ENCODE measurements around the gene KCNH2.

KCNH2 gene

DNA sequence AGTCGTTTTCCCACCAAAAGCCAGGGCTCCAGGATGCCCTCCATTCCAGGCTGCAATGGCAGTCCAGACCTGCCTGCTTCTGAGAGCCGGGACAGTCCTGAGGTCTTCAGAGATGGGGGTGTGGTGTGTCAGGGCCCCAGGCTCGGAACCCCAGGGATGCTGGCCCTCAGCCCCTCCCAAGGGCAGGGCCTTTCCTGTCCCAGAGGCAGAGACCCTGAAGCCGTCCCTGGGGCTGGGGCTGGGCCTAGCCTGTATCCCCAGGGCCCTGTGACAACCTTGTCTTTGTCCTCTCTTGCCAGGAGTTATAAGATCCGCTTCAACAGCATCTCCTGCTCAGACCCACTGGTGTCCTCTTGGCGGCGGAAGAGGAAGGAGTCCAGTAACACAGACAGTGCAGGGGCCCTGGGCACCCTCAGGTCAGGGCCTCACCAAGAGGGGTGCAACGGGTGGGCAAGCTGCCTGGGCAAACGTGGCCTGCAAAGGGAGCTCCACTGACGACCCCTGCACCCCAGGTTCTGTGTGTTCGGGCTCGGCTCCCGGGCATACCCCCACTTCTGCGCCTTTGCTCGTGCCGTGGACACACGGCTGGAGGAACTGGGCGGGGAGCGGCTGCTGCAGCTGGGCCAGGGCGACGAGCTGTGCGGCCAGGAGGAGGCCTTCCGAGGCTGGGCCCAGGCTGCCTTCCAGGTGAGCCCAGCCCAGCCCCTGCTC, 28.6 kb upstream of the KCNH2 start:
- H3K9me3 Mint-ChIP-seq: no peaks in the 10 kb centered on the region
- no peak overlapping the region for H3K27ac Mint-ChIP-seq
- H3K27me3 Mint-ChIP-seq (ENCODE audit: low read depth): no peaks in the 10 kb centered on the region
- no peaks in the 10 kb centered on the region for H3K36me3 Mint-ChIP-seq (ENCODE audit: low read depth)
- no peak overlapping the region for H3K4me3 Mint-ChIP-seq
- H3K4me1 Mint-ChIP-seq (ENCODE audit: low read depth): peaks cover 30% of the 10 kb centered on the region

DNA sequence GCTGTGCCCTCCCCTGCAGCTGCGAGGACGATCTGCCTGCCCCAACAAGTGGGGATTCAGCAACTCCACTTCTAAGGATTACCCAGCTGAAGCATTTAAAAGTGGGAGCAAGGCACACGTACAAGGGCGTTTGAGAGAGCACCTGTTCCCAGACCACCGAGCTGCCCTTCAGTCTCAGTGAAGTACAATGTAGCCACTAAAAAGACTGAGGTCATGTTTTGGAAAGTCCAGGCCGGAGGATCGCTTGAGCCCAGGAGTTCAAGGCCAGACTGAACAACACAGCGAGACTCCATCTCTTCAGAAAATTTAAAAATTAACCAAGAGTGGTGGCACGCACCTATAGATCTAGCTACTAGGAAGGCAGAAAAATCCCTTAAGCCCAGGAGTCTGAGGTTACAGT, 27.4 kb upstream of the KCNH2 start:
- Mint-ChIP-seq H3K27ac (peak overlapping the region; percentile 31), H3K36me3 (ENCODE audit: low read depth) (no peaks in the 10 kb centered on the region), H3K27me3 (ENCODE audit: low read depth) (no peaks in the 10 kb centered on the region), H3K4me1 (ENCODE audit: low read depth) (peaks cover 23% of the 10 kb centered on the region), H3K9me3 (no peaks in the 10 kb centered on the region), H3K4me3 (no peak overlapping the region)

DNA sequence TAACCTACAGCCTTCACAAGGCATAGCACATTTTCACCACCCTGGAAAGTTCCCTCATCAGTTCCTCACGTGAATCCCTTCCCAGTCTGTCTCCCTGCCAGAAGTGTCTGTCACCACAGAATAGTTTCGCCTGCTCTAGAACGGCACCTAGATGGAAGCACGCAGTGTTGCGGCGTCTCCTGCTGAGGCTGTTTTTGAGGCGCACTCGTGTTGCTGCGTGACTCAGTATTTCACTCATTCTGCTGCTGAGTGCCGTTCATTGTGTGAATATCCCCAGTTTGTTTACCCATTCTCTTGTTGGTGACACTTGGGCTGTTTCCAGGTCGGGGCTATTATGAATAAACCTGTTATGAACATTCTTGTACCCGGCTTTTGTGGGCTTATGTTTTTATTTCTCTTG, 25.5 kb upstream of the KCNH2 start:
- Mint-ChIP-seq H3K27ac (no peak overlapping the region), H3K36me3 (ENCODE audit: low read depth) (no peaks in the 10 kb centered on the region), H3K9me3 (no peaks in the 10 kb centered on the region), H3K27me3 (ENCODE audit: low read depth) (no peaks in the 10 kb centered on the region), H3K4me3 (no peak overlapping the region), H3K4me1 (ENCODE audit: low read depth) (peaks cover 17% of the 10 kb centered on the region)

DNA sequence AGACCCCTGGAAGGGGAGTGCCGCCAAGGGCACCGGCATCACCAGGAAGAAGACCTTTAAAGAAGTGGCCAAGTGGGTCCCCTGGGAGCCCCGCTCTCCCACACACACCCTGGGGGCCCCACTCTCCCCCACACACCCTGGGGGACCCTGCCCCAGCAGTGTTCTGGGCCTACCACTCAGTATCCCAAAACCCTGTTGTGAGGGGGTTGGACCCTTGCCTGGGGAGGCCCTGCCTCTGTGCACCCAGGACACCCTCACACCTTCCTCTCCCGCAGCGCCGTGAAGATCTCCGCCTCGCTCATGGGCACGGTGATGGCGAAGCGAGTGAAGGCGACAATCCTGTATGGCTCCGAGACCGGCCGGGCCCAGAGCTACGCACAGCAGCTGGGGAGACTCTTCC, 23.4 kb upstream of the KCNH2 start:
- H3K4me1 Mint-ChIP-seq (ENCODE audit: low read depth): peaks cover 2% of the 10 kb centered on the region
- H3K4me3 Mint-ChIP-seq: no peak overlapping the region
- no peaks in the 10 kb centered on the region for H3K27me3 Mint-ChIP-seq (ENCODE audit: low read depth)
- no peak overlapping the region for H3K27ac Mint-ChIP-seq
- no peaks in the 10 kb centered on the region for H3K9me3 Mint-ChIP-seq
- H3K36me3 Mint-ChIP-seq (ENCODE audit: low read depth): no peaks in the 10 kb centered on the region

DNA sequence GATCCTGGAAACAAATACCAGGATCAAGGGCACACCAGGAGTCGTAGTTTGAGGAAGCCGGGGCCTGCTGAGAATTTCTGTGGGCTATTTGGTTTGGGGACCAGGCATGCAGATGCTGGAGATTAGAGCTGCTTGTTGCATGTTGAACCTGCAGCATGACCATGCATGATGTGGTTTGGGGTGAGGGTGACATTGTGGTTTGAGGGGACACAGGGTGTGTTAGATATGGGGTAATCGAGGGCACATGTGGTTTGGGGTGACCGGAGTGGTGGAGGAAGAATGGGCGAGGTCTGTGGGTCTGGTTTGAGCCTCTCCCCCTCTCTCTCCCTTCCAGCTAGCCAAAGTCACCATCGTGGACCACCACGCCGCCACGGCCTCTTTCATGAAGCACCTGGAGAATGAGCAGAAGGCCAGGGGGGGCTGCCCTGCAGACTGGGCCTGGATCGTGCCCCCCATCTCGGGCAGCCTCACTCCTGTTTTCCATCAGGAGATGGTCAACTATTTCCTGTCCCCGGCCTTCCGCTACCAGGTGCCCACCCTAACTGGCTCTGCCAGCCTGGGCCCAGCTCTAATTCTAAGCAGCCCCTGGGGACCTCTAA, 22.9 kb upstream of the KCNH2 start:
- H3K4me1 Mint-ChIP-seq (ENCODE audit: low read depth): peaks cover 2% of the 10 kb centered on the region
- no peak overlapping the region for H3K4me3 Mint-ChIP-seq
- no peaks in the 10 kb centered on the region for H3K9me3 Mint-ChIP-seq
- no peaks in the 10 kb centered on the region for H3K36me3 Mint-ChIP-seq (ENCODE audit: low read depth)
- no peaks in the 10 kb centered on the region for H3K27me3 Mint-ChIP-seq (ENCODE audit: low read depth)
- H3K27ac Mint-ChIP-seq: no peak overlapping the region

DNA sequence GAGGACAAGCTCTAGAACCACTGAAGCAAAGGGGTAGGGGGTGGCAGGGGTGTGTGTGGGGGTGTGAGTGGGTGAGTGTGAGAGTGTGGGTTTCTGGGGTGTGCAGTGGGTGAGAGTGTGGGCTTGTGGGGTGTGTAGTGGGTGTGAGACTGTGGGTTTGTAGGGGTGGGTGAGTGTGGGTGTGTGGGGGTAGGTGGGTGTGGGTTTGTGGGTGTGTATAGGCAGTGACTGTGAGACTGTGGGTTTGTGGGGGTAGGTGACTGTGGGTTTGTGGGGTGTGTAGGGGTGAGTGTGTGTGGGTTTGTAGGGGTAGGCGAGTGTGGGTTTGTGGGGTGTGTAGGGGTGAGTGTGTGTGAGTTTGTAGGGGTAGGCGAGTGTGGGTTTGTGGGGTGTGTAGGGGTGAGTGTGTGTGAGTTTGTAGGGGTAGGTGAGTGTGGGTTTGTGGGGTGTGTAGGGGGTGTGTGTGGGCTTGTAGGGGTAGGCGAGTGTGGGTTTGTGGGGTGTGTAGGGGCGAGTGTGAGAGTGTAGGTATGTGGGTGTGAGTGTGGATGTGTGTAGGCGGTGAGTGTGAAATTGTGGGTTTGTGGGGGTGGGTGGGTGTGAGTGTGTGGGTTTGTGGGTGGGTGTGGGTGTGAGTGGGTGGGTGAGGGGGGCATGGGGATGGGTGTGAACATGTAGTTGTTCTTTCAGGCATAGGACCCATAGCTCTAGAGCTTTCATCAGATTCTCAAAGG, 21.5 kb upstream of the KCNH2 start:
- Mint-ChIP-seq H3K27ac (no peak overlapping the region), H3K36me3 (ENCODE audit: low read depth) (no peaks in the 10 kb centered on the region), H3K27me3 (ENCODE audit: low read depth) (no peaks in the 10 kb centered on the region), H3K4me1 (ENCODE audit: low read depth) (no peaks in the 10 kb centered on the region), H3K9me3 (no peaks in the 10 kb centered on the region), H3K4me3 (no peak overlapping the region)

DNA sequence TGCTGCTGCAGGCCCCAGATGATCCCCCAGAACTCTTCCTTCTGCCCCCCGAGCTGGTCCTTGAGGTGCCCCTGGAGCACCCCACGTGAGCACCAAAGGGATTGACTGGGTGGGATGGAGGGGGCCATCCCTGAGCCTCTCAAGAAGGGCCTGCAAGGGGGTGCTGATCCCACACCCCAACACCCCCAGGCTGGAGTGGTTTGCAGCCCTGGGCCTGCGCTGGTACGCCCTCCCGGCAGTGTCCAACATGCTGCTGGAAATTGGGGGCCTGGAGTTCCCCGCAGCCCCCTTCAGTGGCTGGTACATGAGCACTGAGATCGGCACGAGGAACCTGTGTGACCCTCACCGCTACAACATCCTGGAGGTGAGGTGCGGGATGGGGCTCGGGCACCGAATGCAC, 20.9 kb upstream of the KCNH2 start:
- Mint-ChIP-seq H3K27ac (no peak overlapping the region), H3K9me3 (no peaks in the 10 kb centered on the region), H3K4me3 (no peak overlapping the region), H3K27me3 (ENCODE audit: low read depth) (no peaks in the 10 kb centered on the region), H3K4me1 (ENCODE audit: low read depth) (no peaks in the 10 kb centered on the region), H3K36me3 (ENCODE audit: low read depth) (no peaks in the 10 kb centered on the region)

DNA sequence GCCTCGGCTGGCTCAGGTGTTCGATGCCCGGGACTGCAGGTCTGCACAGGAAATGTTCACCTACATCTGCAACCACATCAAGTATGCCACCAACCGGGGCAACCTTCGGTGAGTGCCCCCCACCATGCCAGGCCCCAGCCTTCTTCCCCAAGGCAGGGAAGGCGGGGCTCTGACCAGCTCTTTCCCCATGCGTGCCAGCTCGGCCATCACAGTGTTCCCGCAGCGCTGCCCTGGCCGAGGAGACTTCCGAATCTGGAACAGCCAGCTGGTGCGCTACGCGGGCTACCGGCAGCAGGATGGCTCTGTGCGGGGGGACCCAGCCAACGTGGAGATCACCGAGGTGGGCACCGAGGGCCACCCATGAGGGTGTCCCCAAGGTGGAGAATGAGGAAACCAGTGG, 20.2 kb upstream of the KCNH2 start:
- Mint-ChIP-seq H3K4me3 (no peak overlapping the region), H3K36me3 (ENCODE audit: low read depth) (no peaks in the 10 kb centered on the region), H3K9me3 (no peaks in the 10 kb centered on the region), H3K27me3 (ENCODE audit: low read depth) (no peaks in the 10 kb centered on the region), H3K27ac (no peak overlapping the region), H3K4me1 (ENCODE audit: low read depth) (no peaks in the 10 kb centered on the region)

DNA sequence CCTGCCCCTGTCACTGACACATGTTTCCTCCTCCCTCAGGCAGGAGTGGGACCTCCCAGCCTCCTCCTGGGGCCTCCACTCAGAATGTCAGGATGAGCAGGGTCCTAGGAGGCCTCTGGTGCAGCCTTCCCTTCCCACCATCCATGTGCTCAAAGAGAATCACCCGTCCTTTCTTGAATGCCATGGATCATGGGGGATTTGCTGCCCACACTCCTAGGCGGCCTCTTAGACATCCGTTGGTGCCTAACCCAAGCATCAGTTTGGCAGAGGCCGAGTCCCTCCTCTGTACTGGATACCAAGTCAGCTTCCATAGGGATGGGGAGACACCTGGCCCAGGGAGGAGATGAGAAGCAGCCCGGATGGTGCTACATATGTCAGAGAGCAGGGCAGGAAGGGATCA, 19.7 kb upstream of the KCNH2 start:
- H3K27ac Mint-ChIP-seq: no peak overlapping the region
- H3K4me1 Mint-ChIP-seq (ENCODE audit: low read depth): no peaks in the 10 kb centered on the region
- H3K36me3 Mint-ChIP-seq (ENCODE audit: low read depth): no peaks in the 10 kb centered on the region
- no peak overlapping the region for H3K4me3 Mint-ChIP-seq
- H3K9me3 Mint-ChIP-seq: no peaks in the 10 kb centered on the region
- H3K27me3 Mint-ChIP-seq (ENCODE audit: low read depth): no peaks in the 10 kb centered on the region

DNA sequence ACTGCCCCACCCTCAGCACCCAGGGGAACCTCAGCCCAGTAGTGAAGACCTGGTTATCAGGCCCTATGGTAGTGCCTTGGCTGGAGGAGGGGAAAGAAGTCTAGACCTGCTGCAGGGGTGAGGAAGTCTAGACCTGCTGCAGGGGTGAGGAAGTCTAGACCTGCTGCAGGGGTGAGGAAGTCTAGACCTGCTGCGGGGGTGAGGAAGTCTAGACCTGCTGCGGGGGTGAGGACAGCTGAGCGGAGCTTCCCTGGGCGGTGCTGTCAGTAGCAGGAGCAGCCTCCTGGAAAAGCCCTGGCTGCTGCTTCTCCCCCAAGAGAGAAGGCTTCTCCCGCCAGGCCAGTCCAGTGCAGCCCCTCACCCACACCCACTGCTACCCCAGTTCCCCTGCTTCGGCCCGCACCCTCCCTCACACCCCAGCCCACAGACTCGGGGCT, 19.0 kb upstream of the KCNH2 start:
- Mint-ChIP-seq H3K9me3 (no peaks in the 10 kb centered on the region), H3K4me1 (ENCODE audit: low read depth) (no peaks in the 10 kb centered on the region), H3K4me3 (no peak overlapping the region), H3K36me3 (ENCODE audit: low read depth) (no peaks in the 10 kb centered on the region), H3K27me3 (ENCODE audit: low read depth) (no peaks in the 10 kb centered on the region), H3K27ac (no peak overlapping the region)

DNA sequence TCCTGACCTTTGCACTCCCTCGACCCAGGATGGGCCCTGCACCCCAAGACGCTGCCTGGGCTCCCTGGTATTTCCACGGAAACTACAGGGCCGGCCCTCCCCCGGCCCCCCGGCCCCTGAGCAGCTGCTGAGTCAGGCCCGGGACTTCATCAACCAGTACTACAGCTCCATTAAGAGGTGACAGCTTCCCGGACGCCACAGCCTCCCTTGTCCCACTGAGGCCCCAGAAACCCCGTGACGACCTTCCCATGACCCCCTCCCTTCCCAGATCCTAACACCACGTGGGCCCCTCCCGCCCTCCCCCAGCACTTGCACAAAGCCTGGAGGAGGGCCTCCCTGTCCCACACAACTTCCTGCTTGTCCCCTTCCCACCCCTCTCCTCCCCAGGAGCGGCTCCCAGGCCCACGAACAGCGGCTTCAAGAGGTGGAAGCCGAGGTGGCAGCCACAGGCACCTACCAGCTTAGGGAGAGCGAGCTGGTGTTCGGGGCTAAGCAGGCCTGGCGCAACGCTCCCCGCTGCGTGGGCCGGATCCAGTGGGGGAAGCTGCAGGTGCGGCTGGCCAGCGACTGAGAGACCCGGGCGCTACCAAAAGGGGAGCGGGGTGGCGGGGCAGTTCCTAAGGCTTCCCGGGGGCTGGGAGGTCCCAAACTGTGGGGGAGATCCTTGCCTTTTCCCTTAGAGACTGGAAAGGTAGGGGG, 18.4 kb upstream of the KCNH2 start:
- Mint-ChIP-seq H3K27me3 (ENCODE audit: low read depth) (no peaks in the 10 kb centered on the region), H3K36me3 (ENCODE audit: low read depth) (no peaks in the 10 kb centered on the region), H3K27ac (no peak overlapping the region), H3K9me3 (no peaks in the 10 kb centered on the region), H3K4me1 (ENCODE audit: low read depth) (no peaks in the 10 kb centered on the region), H3K4me3 (no peak overlapping the region)

DNA sequence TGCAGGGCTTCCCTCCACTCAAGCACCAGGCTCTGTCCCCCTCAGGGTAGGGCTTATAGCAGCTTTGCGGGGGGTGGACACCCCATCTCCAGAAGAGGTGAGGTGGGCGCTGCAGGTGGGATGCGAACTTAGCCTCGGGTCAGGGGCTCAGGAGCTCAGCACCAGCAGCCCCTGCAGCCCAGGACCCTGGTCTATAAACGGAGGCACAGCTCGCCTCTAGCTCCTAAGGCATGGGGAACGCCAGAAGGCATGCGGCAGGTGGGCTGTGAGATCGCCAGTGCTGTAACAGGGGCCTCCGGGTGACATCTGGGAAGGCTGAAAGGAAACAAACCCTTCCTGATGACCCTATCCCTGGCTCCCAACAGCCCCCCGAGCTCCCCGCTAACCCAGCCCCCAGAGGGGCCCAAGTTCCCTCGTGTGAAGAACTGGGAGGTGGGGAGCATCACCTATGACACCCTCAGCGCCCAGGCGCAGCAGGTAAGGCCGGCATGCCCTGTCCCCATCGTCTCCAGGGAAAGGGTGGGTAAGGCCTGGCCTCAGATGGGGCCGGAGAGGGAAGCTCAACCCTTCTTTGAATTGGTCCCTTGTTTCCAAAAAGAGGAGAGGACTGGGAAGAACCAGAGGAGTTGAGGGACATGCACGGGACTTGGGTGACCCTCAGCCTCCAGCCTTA, 16.9 kb upstream of the KCNH2 start:
- no peaks in the 10 kb centered on the region for H3K27me3 Mint-ChIP-seq (ENCODE audit: low read depth)

DNA sequence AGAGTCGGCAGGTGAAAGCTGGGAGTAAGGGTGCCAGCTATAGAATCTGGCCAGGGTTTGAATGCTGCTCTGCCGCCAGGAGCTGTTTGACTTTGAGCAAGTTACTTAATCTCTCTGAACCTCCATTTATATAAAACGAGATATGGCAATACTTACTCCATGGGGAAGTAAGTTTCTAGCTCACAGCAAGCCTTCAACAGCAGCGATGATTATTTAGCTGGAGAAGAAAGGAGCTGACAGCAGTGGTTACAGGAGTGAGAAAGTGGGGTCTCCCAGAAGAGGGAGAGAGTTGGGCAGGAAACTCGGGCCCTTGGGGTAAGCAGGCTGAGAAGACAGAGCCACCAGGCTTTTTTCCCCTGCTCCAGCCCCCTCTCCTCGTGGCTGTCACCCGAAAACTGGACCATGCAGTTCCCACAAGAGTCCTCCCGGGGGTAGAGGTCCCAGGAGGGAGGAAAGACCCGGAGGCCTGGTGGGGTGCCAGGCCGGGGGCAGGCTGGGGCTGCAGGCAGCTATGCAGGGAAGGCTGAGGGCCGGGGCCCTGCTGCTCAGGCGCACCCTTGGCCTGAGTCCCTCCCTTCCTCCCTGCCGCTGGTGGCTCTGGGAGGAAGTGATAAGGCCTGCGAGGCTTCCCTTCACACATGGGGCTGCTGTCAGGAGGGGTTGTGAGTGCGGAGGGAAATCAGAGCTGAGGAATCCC, 16.2 kb upstream of the KCNH2 start:
- Mint-ChIP-seq H3K4me1 (ENCODE audit: low read depth) (no peaks in the 10 kb centered on the region), H3K27ac (no peak overlapping the region), H3K4me3 (no peak overlapping the region), H3K9me3 (peaks cover 9% of the 10 kb centered on the region), H3K27me3 (ENCODE audit: low read depth) (no peaks in the 10 kb centered on the region), H3K36me3 (ENCODE audit: low read depth) (no peaks in the 10 kb centered on the region)

More for the DNA sequence above, 16.9 kb upstream of the KCNH2 start:
- Mint-ChIP-seq H3K9me3 (peaks cover 9% of the 10 kb centered on the region), H3K4me1 (ENCODE audit: low read depth) (no peaks in the 10 kb centered on the region), H3K27ac (no peak overlapping the region), H3K4me3 (no peak overlapping the region), H3K36me3 (ENCODE audit: low read depth) (no peaks in the 10 kb centered on the region)

DNA sequence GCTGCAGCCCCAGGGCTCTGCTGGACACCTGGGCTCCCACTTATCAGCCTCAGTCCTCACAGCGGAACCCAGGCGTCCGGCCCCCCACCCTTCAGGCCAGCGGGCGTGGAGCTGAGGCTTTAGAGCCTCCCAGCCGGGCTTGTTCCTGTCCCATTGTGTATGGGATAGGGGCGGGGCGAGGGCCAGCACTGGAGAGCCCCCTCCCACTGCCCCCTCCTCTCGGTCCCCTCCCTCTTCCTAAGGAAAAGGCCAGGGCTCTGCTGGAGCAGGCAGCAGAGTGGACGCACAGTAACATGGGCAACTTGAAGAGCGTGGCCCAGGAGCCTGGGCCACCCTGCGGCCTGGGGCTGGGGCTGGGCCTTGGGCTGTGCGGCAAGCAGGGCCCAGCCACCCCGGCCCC, 15.4 kb upstream of the KCNH2 start:
- H3K4me3 Mint-ChIP-seq: no peak overlapping the region
- peaks cover under 1% of the 10 kb centered on the region for H3K27me3 Mint-ChIP-seq (ENCODE audit: low read depth)

More for the DNA sequence above, 15.4 kb upstream of the KCNH2 start:
- Mint-ChIP-seq H3K4me1 (ENCODE audit: low read depth) (peaks cover 7% of the 10 kb centered on the region), H3K9me3 (peaks cover 9% of the 10 kb centered on the region), H3K36me3 (ENCODE audit: low read depth) (no peaks in the 10 kb centered on the region), H3K27ac (no peak overlapping the region)
